ENCODE measurements around the gene SARM1. TPM values are rescaled to one million over a fixed set of nuclear protein-coding genes. Genes with fewer than 3 reads are reported as not detected.

The SARM1 gene
- total and polyA plus RNA-seq, 2 donors (not counting 3 experiments of a cell fraction or from before 2014, with no cell fraction given), result 5.6 to 7.0 TPM

DNA sequence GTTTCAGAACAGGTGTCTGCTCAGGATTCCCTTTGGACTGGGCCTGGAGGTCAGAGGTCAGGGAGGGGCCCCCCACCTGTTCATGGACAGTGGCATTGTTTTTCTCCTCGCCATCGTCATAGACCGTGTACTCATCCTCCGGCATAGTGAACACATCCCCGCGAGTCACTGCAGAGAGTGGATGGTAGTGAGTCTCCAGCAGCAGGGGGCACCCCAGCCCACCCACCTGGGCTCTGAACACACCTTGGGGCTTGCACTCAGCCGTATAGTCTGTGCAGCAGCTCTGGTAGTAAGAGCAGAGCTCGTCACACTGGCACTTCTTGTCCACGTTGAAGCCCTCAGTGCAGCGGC, 1.8 kb upstream of the SARM1 start:
- dilution Hi-C loops (cut with MboI; ENCODE audit: extremely low pct_ligation_motif_present, low sequenced_read_pairs), result no loop called here
- H3K4me1 ChIP-seq (ENCODE audit: control insufficient read depth, extremely low read depth, insufficient read depth, low read length), result peaks cover 13% of the 10 kb centered on the region
- no peak overlapping the region for H3K27ac ChIP-seq (ENCODE audit: insufficient read depth, low read depth, low read length)
- FAIRE-seq (no peak), DNase-seq (ENCODE audit: low read depth, low spot score) (no peak)
- no peak overlapping the region for H2AFZ ChIP-seq (ENCODE audit: low read depth, low read length)
- no peaks in the 10 kb centered on the region for H4K20me1 ChIP-seq (replicated peaks; ENCODE audit: control insufficient read depth, extremely low read depth, insufficient read depth, low read length)
- peaks cover 0 to 2% of the 10 kb centered on the region in 2 experiments for H3K36me3 ChIP-seq (ENCODE audit: control insufficient read depth in 2 of 2, extremely low read depth in 1 of 2, insufficient read depth in 2 of 2, low read length in 2 of 2)
- POLR2A ChIA-PET, result no interaction called here
- H3K9ac ChIP-seq (replicated peaks; ENCODE audit: extremely low read depth, insufficient read depth, low read length), result no peak overlapping the region
- no peak overlapping the region for H3K4me3 ChIP-seq (replicated peaks in 1 of 3; ENCODE audit: insufficient read depth in 1 of 3, low read depth in 1 of 3, low read length in 3 of 3)
- BruUV-seq (replicated peaks), result no TSS peak
- no peaks in the 10 kb centered on the region for H3K79me2 ChIP-seq (ENCODE audit: control insufficient read depth, insufficient read depth, low read length)
- H3K9me1 ChIP-seq (replicated peaks; ENCODE audit: control insufficient read depth, extremely low read depth, insufficient read depth, low read length), result no peaks in the 10 kb centered on the region
- CTCF ChIA-PET, result interaction anchor here (1.0 to 6.7 kb wide), 2 partner anchors 23 to 47 kb away, joined by 4 to 36 read pairs; no protein-coding TSS in a partner anchor
- no peaks in the 10 kb centered on the region for H3K27me3 ChIP-seq (ENCODE audit: control insufficient read depth in 2 of 2, insufficient read depth in 2 of 2, low read length in 2 of 2)
- TF ChIP-seq, protein P1, sequence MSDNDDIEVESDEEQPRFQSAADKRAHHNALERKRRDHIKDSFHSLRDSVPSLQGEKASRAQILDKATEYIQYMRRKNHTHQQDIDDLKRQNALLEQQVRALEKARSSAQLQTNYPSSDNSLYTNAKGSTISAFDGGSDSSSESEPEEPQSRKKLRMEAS (IDR thresholded peaks at IDR 0.05; ENCODE audit: insufficient read depth, insufficient read length), result no peak
- TF ChIP-seq, protein P2, sequence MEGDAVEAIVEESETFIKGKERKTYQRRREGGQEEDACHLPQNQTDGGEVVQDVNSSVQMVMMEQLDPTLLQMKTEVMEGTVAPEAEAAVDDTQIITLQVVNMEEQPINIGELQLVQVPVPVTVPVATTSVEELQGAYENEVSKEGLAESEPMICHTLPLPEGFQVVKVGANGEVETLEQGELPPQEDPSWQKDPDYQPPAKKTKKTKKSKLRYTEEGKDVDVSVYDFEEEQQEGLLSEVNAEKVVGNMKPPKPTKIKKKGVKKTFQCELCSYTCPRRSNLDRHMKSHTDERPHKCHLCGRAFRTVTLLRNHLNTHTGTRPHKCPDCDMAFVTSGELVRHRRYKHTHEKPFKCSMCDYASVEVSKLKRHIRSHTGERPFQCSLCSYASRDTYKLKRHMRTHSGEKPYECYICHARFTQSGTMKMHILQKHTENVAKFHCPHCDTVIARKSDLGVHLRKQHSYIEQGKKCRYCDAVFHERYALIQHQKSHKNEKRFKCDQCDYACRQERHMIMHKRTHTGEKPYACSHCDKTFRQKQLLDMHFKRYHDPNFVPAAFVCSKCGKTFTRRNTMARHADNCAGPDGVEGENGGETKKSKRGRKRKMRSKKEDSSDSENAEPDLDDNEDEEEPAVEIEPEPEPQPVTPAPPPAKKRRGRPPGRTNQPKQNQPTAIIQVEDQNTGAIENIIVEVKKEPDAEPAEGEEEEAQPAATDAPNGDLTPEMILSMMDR (IDR thresholded peaks at IDR 0.05; ENCODE audit: extremely low read depth in 1 of 2, insufficient read depth in 1 of 2, low read depth in 1 of 2, low read length in 2 of 2), result no peak
- TF ChIP-seq POLR2A (IDR thresholded peaks at IDR 0.05; ENCODE audit: low read depth, low read length) (no peak), FOS (IDR thresholded peaks at IDR 0.05; ENCODE audit: borderline replicate concordance, insufficient read depth, low read length) (no peak), POLR2AphosphoS5 (IDR thresholded peaks at IDR 0.05; ENCODE audit: insufficient read depth, low read depth, low read length) (no peak), MYC (IDR thresholded peaks at IDR 0.05; ENCODE audit: low read depth, low read length) (no peak), EZH2 (IDR thresholded peaks at IDR 0.05; ENCODE audit: borderline replicate concordance, low read depth, low read length, severe bottlenecking) (no peak), GATA2 (IDR thresholded peaks at IDR 0.05; ENCODE audit: insufficient read depth, insufficient read length, low read depth, low read length) (no peak), JUN (IDR thresholded peaks at IDR 0.05; ENCODE audit: borderline replicate concordance, insufficient read depth, insufficient read length, low read depth) (no peak)
- intact Hi-C loops (cut with micrococcal nuclease), result loop anchor here (1.0 kb wide), 1 partner anchor 12 kb away; the partner anchor contains the start of gene POLDIP2
- H3K9me3 ChIP-seq (replicated peaks; ENCODE audit: control insufficient read depth, insufficient read depth, low read length), result no peaks in the 10 kb centered on the region
- no peak overlapping the region for H3K4me2 ChIP-seq (ENCODE audit: insufficient read depth, low read length)
